ENCODE data around the gene PBX2.

Gene PBX2

GRCh38 chr6:32175322-32175710 lies 14.7 kb downstream of the PBX2 start:
- TF ChIP-seq YY1 (IDR thresholded peaks at IDR 0.05; ENCODE audit: insufficient read depth, insufficient read length) (no peak), ZNF274 (IDR thresholded peaks at IDR 0.05; ENCODE audit: low read depth, low read length) (no peak), SUZ12 (IDR thresholded peaks at IDR 0.05; ENCODE audit: extremely low read depth, insufficient read depth, insufficient read length) (no peak)
- DNase-seq (ENCODE audit: low read depth, low spot score) = no peak
- Histone ChIP-seq H3K27me3 (ENCODE audit: insufficient read depth, insufficient read length) (no peaks in the 10 kb centered on the region), H3K4me1 (ENCODE audit: insufficient read depth, insufficient read length) (no peaks in the 10 kb centered on the region), H3K9me3 (ENCODE audit: insufficient read depth, low read length) (no peaks in the 10 kb centered on the region), H3K4me3 (ENCODE audit: insufficient read length, low read depth) (peak overlapping the region; percentile 87), H3K9ac (ENCODE audit: insufficient read length, low read depth) (peak overlapping the region; percentile 95), H3K36me3 (ENCODE audit: insufficient read depth, insufficient read length, low read length) (peaks cover 43% of the 10 kb centered on the region)

- no peaks in the 10 kb centered on the region for H3K27me3 ChIP-seq (ENCODE audit: insufficient read depth, insufficient read length)
- peaks cover 46% of the 10 kb centered on the region for H3K36me3 ChIP-seq (ENCODE audit: insufficient read depth, insufficient read length, low read length)
- no peaks in the 10 kb centered on the region for H3K4me1 ChIP-seq (ENCODE audit: insufficient read depth, insufficient read length)
- TF ChIP-seq ZNF274 (IDR thresholded peaks at IDR 0.05; ENCODE audit: low read depth, low read length) = no peak
- no peak for TF ChIP-seq YY1 (IDR thresholded peaks at IDR 0.05; ENCODE audit: insufficient read depth, insufficient read length)
- TF ChIP-seq SUZ12 (IDR thresholded peaks at IDR 0.05; ENCODE audit: extremely low read depth, insufficient read depth, insufficient read length) = no peak
- no peak overlapping the region for H3K9ac ChIP-seq (ENCODE audit: insufficient read length, low read depth)
- no peak overlapping the region for H3K4me3 ChIP-seq (ENCODE audit: insufficient read length, low read depth)
- DNase-seq (ENCODE audit: low read depth, low spot score) = no peak
- no peaks in the 10 kb centered on the region for H3K9me3 ChIP-seq (ENCODE audit: insufficient read depth, low read length)
Observed at GRCh38 chr6:32174416-32174815, 15.6 kb downstream of the PBX2 start.

DNA sequence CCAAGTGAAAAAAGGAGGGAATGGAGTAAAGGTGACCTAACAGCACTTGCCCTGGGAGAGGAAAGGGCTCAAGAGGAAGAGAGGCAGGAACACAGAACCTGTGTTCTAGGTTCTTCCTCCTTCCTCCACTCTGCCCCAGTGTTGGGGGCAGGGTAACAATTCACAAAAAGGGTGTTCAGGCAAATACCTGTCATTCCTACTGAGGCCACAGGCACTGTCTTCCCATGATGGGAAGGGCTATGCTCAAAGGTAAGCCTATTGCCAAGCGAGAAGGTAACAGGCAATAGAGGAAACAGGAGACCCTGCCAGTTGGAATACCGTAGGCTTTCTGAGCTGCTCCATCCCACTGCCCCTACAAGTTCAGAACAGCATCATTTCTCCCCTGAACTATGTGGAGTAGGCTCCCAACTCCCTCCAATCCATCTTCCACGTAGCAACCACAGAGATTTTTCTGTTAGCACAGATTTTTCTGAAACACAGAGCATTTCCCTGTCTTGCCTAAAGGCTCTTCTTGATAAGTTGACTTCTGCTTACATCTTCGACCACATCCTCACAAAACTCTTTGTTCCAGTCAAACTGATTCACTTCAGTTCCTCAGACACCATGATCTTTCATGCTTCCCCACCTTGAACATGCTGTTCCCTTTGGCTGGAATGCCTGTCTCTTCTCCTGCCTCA lies 16.8 kb downstream of the PBX2 start:
- no peak overlapping the region for H3K9ac ChIP-seq (ENCODE audit: insufficient read length, low read depth)
- TF ChIP-seq ZNF274 (IDR thresholded peaks at IDR 0.05; ENCODE audit: low read depth, low read length) (no peak), YY1 (IDR thresholded peaks at IDR 0.05; ENCODE audit: insufficient read depth, insufficient read length) (no peak), SUZ12 (IDR thresholded peaks at IDR 0.05; ENCODE audit: extremely low read depth, insufficient read depth, insufficient read length) (no peak)
- DNase-seq (ENCODE audit: low read depth, low spot score) = no peak

GRCh38 chr6:32171234-32171633 lies 18.8 kb downstream of the PBX2 start:
- DNase-seq (ENCODE audit: low read depth, low spot score) = no peak
- Histone ChIP-seq H3K4me3 (ENCODE audit: insufficient read length, low read depth) (no peak overlapping the region), H3K9me3 (ENCODE audit: insufficient read depth, low read length) (no peaks in the 10 kb centered on the region), H3K27me3 (ENCODE audit: insufficient read depth, insufficient read length) (no peaks in the 10 kb centered on the region), H3K4me1 (ENCODE audit: insufficient read depth, insufficient read length) (no peaks in the 10 kb centered on the region), H3K9ac (ENCODE audit: insufficient read length, low read depth) (no peak overlapping the region), H3K36me3 (ENCODE audit: insufficient read depth, insufficient read length, low read length) (peaks cover 77% of the 10 kb centered on the region)
- no peak for TF ChIP-seq YY1 (IDR thresholded peaks at IDR 0.05; ENCODE audit: insufficient read depth, insufficient read length)
- TF ChIP-seq SUZ12 (IDR thresholded peaks at IDR 0.05; ENCODE audit: extremely low read depth, insufficient read depth, insufficient read length) = no peak
- no peak for TF ChIP-seq ZNF274 (IDR thresholded peaks at IDR 0.05; ENCODE audit: low read depth, low read length)

More for the DNA sequence above, 16.8 kb downstream of the PBX2 start:
- Histone ChIP-seq H3K4me3 (ENCODE audit: insufficient read length, low read depth) (no peak overlapping the region), H3K36me3 (ENCODE audit: insufficient read depth, insufficient read length, low read length) (peaks cover 57% of the 10 kb centered on the region), H3K27me3 (ENCODE audit: insufficient read depth, insufficient read length) (no peaks in the 10 kb centered on the region), H3K9me3 (ENCODE audit: insufficient read depth, low read length) (no peaks in the 10 kb centered on the region), H3K4me1 (ENCODE audit: insufficient read depth, insufficient read length) (no peaks in the 10 kb centered on the region)

GRCh38 chr6:32170294-32170693 lies 19.7 kb downstream of the PBX2 start:
- no peak overlapping the region for H3K4me3 ChIP-seq (ENCODE audit: insufficient read length, low read depth)
- DNase-seq (ENCODE audit: low read depth, low spot score) = no peak
- H3K9me3 ChIP-seq (ENCODE audit: insufficient read depth, low read length) = no peaks in the 10 kb centered on the region
- H3K9ac ChIP-seq (ENCODE audit: insufficient read length, low read depth) = no peak overlapping the region
- peaks cover 2% of the 10 kb centered on the region for H3K4me1 ChIP-seq (ENCODE audit: insufficient read depth, insufficient read length)
- no peaks in the 10 kb centered on the region for H3K27me3 ChIP-seq (ENCODE audit: insufficient read depth, insufficient read length)
- TF ChIP-seq YY1 (IDR thresholded peaks at IDR 0.05; ENCODE audit: insufficient read depth, insufficient read length) (no peak), ZNF274 (IDR thresholded peaks at IDR 0.05; ENCODE audit: low read depth, low read length) (no peak), SUZ12 (IDR thresholded peaks at IDR 0.05; ENCODE audit: extremely low read depth, insufficient read depth, insufficient read length) (no peak)
- peaks cover 83% of the 10 kb centered on the region for H3K36me3 ChIP-seq (ENCODE audit: insufficient read depth, insufficient read length, low read length)

DNA sequence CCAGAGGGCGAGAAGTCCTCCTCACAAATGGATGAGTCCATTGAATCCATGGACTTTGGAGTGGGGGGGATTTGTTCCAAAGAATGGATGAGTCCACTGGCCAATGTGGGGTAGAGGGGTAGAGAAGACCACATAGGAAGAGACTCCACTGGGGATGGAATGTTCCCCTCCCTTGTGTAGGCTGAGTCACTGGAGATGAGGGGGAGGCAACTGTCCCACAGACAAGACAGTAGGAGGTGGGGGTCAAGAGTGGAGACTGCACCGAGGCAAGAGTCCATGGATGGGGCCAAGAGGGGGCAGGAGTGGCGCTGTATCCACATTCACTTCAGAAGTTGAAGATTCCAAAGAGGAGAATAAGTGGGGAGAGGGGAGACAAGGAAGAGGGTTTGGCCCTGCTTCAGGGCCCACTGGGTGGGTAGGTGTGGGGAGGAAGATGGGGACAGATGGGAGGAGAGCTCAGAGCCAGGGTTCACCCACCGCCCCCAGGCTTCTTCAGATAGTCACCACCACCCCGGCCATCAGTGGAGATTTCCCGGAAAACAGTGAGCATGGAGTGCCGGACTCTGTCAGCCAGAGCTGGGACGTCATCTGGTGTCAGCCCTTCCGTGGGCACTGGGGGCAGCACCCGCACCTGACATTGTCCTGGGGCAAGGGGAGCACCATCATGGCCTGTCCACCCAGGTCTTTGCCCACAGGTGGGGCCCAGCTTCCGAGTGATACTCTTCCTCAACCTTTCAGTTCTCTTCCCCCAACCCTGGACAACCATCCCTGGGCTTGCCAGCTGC lies 21.0 kb downstream of the PBX2 start:
- TF ChIP-seq ZNF274 (IDR thresholded peaks at IDR 0.05; ENCODE audit: low read depth, low read length) = no peak
- TF ChIP-seq YY1 (IDR thresholded peaks at IDR 0.05; ENCODE audit: insufficient read depth, insufficient read length) = no peak
- TF ChIP-seq SUZ12 (IDR thresholded peaks at IDR 0.05; ENCODE audit: extremely low read depth, insufficient read depth, insufficient read length) = no peak
- Histone ChIP-seq H3K36me3 (ENCODE audit: insufficient read depth, insufficient read length, low read length) (peaks cover 77% of the 10 kb centered on the region), H3K27me3 (ENCODE audit: insufficient read depth, insufficient read length) (no peaks in the 10 kb centered on the region), H3K4me1 (ENCODE audit: insufficient read depth, insufficient read length) (peaks cover 4% of the 10 kb centered on the region), H3K9ac (ENCODE audit: insufficient read length, low read depth) (no peak overlapping the region), H3K9me3 (ENCODE audit: insufficient read depth, low read length) (no peaks in the 10 kb centered on the region), H3K4me3 (ENCODE audit: insufficient read length, low read depth) (no peak overlapping the region)
- DNase-seq (ENCODE audit: low read depth, low spot score) = no peak

DNA sequence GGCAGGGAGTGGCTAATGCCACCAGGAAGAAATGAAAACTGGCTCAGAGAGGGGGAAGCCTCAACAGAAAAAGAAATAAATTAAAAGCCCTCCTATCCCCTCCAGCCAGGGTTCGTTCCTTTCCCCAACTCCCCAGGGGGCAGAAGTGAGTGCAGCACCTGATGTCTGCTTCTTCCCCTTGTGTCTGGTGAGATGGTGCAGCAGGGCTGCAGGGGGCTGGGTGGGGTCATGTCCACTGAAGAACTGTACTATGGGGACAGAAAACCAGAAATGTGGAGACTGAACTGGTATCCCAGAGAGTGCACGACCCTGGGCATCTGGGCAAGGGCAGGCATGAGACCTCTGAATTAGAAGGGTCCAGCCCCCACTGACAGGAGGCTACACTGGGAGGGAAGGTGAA lies 21.7 kb downstream of the PBX2 start:
- H3K9ac ChIP-seq (ENCODE audit: insufficient read length, low read depth) = no peak overlapping the region
- peaks cover 71% of the 10 kb centered on the region for H3K36me3 ChIP-seq (ENCODE audit: insufficient read depth, insufficient read length, low read length)
- H3K4me3 ChIP-seq (ENCODE audit: insufficient read length, low read depth) = no peak overlapping the region

More for the DNA sequence above, 21.7 kb downstream of the PBX2 start:
- no peak for TF ChIP-seq YY1 (IDR thresholded peaks at IDR 0.05; ENCODE audit: insufficient read depth, insufficient read length)
- no peak for TF ChIP-seq SUZ12 (IDR thresholded peaks at IDR 0.05; ENCODE audit: extremely low read depth, insufficient read depth, insufficient read length)
- TF ChIP-seq ZNF274 (IDR thresholded peaks at IDR 0.05; ENCODE audit: low read depth, low read length) = no peak
- Histone ChIP-seq H3K4me1 (ENCODE audit: insufficient read depth, insufficient read length) (peaks cover 9% of the 10 kb centered on the region), H3K9me3 (ENCODE audit: insufficient read depth, low read length) (no peaks in the 10 kb centered on the region), H3K27me3 (ENCODE audit: insufficient read depth, insufficient read length) (no peaks in the 10 kb centered on the region)
- no peak for DNase-seq (ENCODE audit: low read depth, low spot score)
